NCI-H146 treated with DMSO at 0.1 percent for 48 hours (cell line): ENCODE measurements around the gene DUSP22.
"Not testable (repeated sequence)": the region's sequence is repeated elsewhere in the genome, so short reads cannot be mapped to it uniquely, and the experiment has no call there.

Source experiments
- DNase-seq: peaks from one replicate; lab custom pipeline; 2025; ENCODE audit not compliant: unreplicated experiment; lab: John Stamatoyannopoulos, UW

Gene DUSP22

DNA sequence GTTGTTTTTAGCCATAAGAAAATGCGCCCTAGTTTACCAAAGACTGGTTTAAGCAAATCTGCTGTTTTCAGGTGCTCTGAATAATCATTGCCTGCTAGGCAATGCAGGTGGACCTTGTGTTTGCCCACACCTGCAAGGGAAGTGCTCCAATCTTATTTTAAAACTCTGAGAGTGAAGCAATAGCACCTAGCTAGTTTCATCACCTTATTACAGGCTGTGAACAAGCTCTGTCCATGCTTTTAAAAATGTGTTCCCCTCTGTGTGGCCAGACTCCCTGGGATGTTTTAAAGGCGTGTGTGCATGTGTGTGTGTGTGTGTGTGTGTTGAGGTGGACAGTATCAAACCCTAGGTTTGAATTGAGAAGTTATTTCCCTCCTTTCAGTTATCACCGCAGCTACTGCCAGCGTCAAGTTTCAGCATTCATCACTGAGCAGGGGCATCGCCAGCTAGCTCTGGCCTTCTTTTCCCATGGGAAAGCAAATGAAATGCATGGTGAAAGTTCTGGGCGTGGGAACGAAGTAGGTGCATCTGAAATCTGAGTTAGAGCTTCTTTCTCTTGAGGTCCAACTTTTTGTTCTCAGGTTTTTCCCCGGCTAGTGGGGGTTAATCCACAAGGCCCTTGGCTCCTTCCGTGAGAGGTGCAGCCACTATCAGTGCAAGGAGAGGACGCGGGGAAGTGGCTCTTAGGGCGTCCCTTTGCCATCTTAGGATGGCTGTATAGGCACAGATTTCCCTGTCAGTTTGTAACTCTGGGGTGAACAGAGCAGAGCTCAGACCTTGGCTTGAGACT lies 30.8 kb downstream of the DUSP22 start:
- DNase-seq = no peak

DNA sequence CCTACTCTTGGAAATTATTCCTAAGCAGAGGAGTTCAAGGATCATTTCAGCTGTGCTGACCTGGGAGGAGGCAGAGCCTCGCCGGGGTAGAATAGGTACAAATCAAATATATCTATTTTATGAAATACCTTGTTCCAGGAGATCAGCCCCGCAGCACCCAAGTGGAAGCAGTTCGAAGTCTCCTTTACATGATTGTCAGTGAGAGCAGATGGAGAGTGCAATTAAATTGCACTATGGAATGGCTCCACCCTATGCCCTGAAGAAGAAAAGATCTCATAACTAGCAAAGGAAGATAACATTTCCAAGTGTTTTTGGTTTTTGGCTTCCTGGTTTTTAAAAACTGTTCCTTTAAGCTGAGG lies 31.4 kb downstream of the DUSP22 start:
- DNase-seq = no peak

DNA sequence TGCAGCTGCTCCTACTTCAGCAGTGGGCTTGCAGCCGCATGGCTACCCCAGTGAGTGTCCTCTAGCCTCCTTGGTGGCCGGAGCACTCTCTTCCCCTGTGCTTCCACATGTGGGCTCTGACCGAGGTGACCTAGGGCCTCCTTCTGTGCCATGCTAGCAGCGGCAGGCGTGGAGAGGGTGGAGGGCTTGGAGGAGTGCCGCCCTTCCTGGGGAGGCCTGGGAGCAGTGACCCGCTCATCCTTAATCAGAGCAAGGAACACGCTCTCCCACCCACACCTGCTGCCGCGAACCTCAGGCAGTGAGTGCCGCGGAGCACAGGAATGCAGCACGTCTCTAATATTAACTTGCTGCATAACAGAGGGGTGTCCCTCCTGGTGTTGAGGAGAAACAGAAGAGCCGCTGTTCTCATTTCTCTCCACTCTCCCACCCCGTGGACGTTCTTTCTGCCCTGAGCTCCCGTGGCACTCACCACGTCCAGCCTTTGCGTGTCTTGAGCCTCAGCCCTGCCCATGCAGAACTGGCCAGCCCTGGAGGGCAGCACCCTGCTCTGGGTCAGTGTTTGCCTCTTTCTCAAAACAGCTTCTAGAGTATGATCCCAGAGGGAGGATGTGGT lies 31.9 kb downstream of the DUSP22 start:
- no peak for DNase-seq

DNA sequence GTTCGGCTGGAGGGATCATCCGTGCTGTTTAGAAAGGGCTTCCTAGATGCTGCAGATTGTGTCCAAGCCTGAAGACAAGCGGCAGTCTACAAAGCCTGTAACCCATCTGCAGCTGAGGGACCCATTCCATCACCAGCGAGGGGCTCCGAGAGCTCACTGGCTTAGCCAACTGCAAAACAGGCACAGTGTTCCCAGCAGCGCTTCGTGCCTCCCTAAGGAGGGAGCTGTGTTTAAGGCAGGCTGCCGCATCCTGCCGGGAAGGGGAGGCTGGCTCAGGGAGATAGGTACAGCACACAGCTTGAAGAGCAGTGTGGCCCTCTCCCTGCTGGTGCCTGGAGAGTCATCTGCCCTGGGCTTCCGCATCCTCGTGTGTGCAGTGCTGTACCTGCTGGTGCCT lies 32.4 kb downstream of the DUSP22 start:
- no peak for DNase-seq

DNA sequence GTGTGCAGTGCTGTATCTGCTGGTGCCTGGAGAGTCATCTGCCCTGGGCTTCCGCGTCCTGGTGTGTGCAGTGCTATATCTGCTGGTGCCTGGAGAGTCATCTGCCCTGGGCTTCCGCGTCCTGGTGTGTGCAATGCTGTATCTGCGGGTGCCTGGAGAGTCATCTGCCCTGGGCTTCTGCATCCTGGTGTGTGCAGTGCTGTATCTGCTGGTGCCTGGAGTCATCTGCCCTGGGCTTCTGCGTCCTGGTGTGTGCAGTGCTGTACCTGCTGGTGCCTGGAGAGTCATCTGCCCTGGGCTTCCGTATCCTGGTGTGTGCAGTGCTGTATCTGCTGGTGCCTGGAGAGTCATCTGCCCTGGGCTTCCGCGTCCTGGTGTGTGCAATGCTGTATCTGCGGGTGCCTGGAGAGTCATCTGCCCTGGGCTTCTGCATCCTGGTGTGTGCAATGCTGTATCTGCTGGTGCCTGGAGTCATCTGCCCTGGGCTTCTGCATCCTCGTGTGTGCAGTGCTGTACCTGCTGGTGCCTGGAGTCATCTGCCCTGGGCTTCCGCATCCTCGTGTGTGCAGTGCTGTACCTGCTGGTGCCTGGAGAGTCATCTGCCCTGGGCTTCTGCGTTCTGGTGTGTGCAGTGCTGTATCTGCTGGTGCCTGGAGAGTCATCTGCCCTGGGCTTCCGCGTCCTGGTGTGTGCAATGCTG lies 33.0 kb downstream of the DUSP22 start:
- not testable (repeated sequence) for DNase-seq

DNA sequence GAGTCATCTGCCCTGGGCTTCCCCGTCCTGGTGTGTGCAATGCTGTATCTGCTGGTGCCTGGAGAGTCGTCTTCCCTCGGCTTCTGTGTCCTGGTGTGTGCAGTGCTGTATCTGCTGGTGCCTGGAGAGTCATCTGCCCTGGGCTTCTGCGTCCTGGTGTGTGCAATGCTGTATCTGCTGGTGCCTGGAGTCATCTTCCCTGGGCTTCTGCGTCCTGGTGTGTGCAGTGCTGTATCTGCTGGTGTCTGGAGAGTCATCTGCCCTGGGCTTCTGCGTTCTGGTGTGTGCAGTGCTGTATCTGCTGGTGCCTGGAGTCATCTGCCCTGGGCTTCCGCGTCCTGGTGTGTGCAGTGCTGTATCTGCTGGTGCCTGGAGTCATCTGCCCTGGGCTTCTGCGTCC lies 33.8 kb downstream of the DUSP22 start:
- DNase-seq = not testable (repeated sequence)

DNA sequence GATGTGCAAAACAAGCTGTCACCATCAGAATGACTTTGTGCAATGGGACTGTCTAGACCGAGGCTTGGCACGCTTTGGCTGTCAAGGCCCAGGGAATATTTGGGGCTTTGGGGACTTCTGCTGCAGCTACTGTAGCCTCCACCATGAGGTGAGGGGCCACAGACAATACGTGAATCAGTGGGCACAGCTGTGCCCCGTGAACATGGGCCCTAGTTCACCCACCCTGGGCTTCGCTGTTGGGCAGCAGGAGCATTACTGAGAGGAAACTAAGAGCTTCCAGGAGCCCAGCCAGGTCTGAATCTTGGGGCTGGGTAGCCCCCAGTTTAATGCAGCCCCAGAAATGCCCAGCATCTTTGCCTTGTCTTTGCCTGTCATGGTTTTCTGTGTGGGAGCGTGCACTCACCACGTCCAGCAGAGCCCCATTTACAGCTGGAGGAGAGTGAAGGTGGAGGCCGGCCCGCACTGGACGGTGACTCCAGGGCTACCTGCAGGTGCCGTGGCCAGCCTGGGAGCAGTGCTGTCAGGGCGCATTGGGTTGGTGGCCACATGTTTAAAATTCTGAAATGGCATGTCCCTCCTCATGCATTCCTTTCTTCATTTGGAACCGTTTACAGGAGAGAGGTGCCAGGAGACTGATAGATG lies 34.7 kb downstream of the DUSP22 start:
- DNase-seq = no peak

DNA sequence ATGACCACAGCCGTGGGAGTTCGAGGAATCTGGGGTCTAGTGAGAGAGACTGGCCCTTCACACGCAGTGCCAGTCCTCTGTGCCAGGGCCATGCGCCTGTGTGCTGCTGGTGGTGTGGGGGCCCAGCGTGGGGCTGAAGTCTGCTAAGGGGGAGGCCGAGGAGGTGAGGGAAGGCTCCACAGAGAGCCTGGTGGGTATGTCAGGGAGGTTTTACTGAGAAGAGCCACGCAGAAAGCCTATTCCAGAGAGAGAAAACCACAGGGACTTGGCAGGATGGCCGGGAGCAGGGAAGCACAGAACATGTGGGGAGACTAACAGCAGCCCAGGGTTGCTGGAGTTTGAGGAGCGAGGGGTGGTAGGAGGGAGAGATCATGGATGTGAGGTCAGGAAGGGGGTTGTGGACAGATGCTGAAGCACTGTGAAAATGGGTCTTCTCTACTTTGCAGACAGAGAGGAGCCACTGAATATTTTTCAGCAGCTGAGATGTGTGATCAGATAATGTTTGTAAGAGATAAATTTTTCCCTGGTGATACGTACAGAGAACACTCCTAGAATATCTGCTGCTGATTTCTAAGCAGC lies 35.3 kb downstream of the DUSP22 start:
- no peak for DNase-seq

DNA sequence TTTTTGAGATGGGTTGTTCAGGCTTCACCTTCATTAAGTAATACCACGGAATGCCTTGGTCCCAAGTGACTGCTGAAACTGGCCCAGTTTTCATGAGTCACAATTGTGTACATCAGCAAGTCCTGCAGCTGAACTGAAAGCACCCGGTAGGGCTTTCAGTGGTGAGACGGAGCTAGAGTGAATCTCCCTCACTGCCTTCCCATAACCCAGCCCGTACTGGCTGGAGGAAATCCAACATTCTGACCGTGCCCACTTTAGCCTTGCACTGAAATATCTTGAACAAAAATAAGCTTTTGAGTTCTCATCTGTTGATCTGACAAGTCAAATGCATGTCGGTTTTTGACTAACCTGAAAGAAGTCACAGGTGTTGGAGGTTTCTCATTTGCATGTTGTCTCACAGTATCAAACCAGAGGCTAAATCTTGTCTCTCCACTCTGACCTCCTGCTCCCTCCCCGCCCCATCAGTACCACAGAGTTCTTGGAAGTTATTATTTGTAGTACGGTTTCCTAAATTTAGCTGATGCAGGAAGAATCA lies 35.9 kb downstream of the DUSP22 start:
- no peak for DNase-seq

DNA sequence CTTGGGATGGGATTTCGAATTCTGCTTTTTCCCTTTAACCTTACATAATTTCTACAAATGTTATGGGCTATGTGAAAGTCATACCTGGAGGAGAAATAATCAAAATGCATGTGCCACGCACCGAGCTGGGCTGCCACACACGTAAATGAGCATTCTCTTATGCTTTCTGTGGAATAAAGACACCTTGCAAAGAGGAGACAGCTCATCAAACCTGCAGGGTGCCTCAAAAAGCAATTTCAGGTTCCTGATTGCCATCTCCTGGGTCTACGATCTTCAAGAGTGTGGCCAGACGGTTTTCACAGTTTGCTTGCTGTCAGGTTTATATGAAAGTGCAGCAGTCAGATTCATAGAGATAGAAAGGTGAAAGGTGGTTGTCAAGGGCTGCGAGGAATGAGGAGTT lies 36.6 kb downstream of the DUSP22 start:
- DNase-seq = no peak

DNA sequence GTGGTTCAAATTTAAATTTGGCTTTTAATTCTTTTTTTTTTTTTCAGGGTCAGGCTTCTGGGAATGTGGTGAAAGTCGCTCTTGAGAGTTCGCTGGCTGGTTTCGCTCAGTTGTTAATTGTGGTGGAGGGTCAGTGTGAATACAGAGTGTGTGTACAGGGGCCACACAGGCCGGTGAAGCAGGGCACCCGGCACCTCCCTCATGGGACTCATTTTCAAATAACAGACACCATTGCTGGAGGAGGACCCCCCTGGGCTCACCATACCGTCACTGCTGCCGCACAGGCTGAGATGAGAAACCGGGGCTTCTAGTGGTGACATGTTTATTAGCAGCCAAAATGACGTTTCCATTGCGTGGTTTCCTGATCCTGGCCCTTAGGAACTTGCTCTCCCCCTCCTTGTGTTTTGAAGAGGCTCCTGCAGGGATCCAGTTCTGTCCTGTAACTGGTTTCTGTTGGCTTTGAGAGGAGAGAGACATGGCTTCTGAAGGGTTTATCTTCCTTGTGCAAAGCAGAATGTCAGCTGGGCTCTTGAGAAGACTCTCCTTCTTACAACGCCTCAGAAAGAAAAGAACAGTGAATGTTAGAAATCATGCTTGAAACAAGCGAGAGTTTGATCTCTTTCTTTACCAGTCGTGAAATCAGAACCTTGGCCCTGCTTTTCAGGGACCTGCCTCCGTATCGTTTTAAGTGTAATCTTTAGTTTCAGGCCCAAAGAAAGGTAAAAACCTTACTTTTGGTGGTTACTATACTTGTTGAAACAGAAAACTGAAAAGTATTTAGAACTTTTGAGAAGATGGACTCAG lies 37.8 kb downstream of the DUSP22 start:
- no peak for DNase-seq

DNA sequence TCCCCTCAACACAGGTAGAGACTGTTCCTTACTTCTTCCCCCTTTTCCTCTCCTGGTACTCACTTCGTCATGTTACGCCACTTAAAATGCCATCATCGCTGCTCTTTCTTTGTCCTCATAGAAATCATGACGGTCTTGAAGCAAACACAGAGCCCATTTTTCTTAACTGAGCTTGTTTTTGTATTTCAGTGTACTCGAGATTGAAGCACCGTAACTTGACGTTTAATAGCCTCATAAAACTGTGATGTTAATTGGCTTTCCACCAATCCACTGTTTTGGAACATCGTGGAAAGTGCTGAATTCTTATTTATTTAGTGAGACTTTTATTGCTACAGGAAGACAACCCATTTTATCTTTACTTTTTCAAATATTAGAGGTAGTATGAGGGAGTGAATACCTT lies 38.7 kb downstream of the DUSP22 start:
- no peak for DNase-seq

DNA sequence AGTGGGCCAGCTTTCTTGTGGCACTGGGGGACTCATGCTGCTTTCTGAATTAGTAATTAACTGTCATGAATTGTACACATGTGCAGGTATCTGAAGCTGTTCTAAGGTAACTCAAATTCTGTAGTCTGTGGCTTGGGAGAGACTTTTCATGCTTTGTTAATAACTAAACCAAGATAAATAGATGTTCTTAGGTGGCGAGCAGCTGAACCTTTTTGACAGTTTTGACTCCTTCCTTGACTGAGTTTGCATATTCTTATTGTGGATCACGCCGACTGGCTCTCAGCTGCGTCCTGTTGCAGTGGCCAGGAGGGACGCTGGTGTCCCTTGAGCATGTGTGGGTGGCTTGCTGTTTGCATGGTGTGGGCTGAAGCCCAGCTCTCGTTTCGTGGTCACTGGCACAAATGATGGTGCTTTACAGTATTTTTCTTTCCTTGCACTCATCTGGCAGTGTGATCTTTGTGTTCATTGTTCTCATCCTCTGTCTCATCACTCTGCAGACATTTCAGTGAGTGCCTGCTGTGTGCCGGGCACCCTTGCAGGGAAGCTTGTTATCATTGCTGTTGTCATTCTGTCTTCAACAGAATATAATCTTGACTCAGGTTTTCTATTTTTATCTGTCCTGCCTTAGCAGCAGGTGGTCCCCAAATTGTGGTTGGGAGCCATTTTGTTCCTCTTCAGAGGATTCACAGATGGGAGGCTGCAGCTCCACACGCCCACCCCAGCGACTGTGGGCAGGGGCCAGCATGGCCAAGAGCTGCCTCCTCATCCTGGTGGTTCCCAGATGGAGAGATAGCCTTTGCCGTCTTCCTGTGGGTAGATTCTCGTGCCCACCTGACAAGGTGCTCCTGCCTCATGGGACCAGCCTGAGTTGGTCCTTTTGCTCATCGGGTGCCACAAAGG lies 39.6 kb downstream of the DUSP22 start:
- DNase-seq = no peak

DNA sequence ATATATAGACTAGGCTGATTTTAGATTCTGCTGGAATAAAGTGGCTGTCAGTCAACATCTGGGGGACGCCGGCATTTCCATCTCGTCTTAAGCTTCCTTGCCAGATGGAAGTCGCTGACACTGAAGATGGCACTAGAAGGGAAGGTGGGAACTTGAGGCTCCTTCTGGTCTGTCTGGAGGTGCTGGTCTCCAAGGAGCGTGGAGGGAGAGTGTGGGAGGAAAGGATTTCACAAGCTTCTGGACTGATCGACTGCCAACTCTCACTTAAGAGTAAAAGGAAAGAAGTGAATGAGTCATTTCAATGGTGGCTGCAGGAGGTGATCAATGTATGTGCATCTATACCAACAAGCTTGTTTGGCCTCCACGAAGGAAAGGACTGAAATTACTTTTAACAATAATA lies 40.4 kb downstream of the DUSP22 start:
- no peak for DNase-seq

DNA sequence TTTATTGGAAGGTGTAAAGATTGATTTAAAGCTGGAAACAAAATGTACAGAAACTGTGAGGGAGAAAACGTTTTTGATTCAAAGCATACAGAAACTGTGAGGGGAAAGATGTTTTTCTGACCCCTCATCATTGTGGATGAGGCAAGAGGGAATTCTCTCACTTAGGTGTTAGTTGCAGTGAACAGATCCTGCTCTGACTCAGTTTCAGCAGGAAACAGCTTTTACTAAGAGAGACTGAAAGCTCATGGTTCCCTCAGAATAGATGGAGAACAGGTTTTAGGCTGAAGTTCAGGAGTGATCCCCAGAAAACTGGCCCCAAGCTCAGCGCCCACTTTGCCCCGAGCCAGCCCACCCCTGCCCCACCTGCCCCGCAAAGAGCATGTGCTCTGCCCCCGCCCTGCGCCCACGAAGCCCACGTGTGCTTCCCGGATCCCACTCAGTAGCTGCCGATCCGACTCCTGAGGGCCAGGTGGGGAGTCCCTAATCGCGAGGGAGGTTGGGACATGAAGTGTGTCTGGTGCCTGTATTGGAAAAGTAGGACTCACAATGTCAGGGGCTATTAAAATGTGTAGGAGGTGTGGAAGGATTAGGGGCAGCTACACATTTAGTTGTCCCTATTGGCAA lies 41.2 kb downstream of the DUSP22 start:
- no peak for DNase-seq

DNA sequence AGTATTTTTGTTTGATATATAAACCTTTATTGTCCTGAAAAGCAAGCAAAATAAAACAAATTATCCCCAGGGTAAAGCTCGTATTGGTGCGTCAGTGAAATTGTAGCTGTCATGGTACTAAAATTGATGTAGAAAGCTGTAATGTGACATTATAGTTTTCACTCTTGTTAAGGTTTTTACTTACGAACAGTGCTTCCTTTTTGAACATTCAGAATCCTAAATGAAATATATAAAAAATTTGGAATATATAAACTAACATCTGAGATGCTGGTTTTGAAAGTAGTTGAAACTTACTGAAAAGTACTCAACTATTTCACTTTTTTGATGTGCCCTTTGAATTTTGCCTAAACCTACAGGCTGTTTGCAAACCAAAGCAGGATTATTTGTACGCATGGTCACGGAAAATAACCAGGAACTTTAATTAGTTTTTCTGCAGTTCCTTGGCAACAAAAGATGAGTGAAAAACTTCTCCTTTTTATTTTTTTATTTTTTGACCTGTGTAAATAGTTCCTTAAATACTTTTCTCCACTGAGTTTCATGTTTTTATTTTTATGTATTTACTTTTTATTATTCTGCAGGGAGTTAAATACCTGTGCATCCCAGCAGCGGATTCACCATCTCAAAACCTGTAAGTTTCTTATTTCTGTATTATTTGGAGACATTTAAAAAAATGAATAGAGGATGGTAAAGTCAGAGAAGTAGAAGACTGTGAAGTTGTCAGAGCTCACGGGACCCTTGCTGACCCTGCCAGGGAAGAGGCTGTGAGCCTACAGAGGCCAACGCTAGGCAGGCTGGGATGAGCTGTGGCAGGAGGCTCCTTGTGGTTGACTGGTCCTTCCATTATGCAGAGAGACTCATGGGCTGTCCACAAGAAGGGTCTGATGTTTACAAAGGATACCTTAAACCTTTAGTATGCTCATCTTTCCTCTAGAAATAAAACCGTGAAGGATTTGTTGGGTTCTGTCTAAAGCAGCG lies 42.5 kb downstream of the DUSP22 start:
- DNase-seq = no peak

DNA sequence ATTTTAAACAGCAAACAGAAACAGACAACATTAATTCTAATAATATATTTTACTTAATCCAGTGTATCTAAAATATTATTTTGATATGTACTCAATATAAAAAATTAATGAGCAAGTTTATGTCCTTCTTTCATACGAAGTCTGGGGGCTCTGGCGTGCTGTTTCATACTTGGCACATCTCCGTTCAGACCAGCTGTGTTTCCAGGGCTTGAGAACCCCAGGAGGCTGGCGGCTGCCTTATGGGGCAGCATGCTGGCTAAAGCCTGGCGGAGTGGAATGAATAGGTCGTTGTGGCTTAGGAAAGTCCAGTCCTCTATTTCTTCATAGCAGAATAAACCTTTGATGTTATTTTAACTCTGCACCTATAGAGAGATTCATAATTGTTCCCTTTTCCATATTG lies 43.3 kb downstream of the DUSP22 start:
- DNase-seq = no peak
